Right hindlimb (tissue), 1 donor: ENCODE results near the gene SAMHD1.
"Not testable (repeated sequence)": the region's sequence is repeated elsewhere in the genome, so short reads cannot be mapped to it uniquely, and the experiment has no call there.

Experiments
- DNase-seq: peaks from one replicate; pipeline ENCODE4 v3.0.0-alpha.2; 2018

Gene SAMHD1

GRCh38 chr20:36951979-36952738 lies 651 bp upstream of the SAMHD1 start:
- no peak for DNase-seq

- peak; percentile 43 for DNase-seq
Observed at GRCh38 chr20:36950414-36951197, 902 bp downstream of the SAMHD1 start.

GRCh38 chr20:36941401-36941835 lies 10.1 kb downstream of the SAMHD1 start:
- DNase-seq, result no peak

GRCh38 chr20:36937402-36937770 lies 14.1 kb downstream of the SAMHD1 start:
- no peak for DNase-seq

- DNase-seq, result not testable (repeated sequence)
Observed at GRCh38 chr20:36936761-36937401, 14.6 kb downstream of the SAMHD1 start.

- no peak for DNase-seq
Observed at GRCh38 chr20:36936341-36936740, 15.2 kb downstream of the SAMHD1 start.

- not testable (repeated sequence) for DNase-seq
Observed at GRCh38 chr20:36933571-36933970, 17.9 kb downstream of the SAMHD1 start.

- DNase-seq, result no peak
Observed at GRCh38 chr20:36932476-36933426, 18.8 kb downstream of the SAMHD1 start.

- not testable (repeated sequence) for DNase-seq
Observed at GRCh38 chr20:36932067-36932466, 19.4 kb downstream of the SAMHD1 start.

- no peak for DNase-seq
Observed at GRCh38 chr20:36929691-36930090, 21.8 kb downstream of the SAMHD1 start.

GRCh38 chr20:36929290-36929689 lies 22.2 kb downstream of the SAMHD1 start:
- no peak for DNase-seq

GRCh38 chr20:36927704-36928103 lies 23.8 kb downstream of the SAMHD1 start:
- DNase-seq, result no peak

GRCh38 chr20:36926653-36927200 lies 24.8 kb downstream of the SAMHD1 start:
- no peak for DNase-seq

- DNase-seq, result no peak
Observed at GRCh38 chr20:36925234-36925633, 26.3 kb downstream of the SAMHD1 start.

- no peak for DNase-seq
Observed at GRCh38 chr20:36924167-36925045, 27.1 kb downstream of the SAMHD1 start.

- no peak for DNase-seq
Observed at GRCh38 chr20:36920334-36920730, 31.2 kb downstream of the SAMHD1 start.

GRCh38 chr20:36919715-36920333 lies 31.7 kb downstream of the SAMHD1 start:
- peak; percentile 31 for DNase-seq

GRCh38 chr20:36917943-36918342 lies 33.6 kb downstream of the SAMHD1 start:
- no peak for DNase-seq

GRCh38 chr20:36917240-36917639 lies 34.3 kb downstream of the SAMHD1 start:
- DNase-seq, result no peak

GRCh38 chr20:36916199-36916598 lies 35.3 kb downstream of the SAMHD1 start:
- no peak for DNase-seq

GRCh38 chr20:36908603-36909002 lies 42.9 kb downstream of the SAMHD1 start:
- no peak for DNase-seq
